ENCODE results near the gene PEX11G.
"Not testable (repeated sequence)": the region's sequence is repeated elsewhere in the genome, so short reads cannot be mapped to it uniquely, and the experiment has no call there.

The PEX11G gene

GRCh38 chr19:7461841-7462629 is 26.8 kb downstream of the PEX11G start:
- no peak for DNase-seq

DNA sequence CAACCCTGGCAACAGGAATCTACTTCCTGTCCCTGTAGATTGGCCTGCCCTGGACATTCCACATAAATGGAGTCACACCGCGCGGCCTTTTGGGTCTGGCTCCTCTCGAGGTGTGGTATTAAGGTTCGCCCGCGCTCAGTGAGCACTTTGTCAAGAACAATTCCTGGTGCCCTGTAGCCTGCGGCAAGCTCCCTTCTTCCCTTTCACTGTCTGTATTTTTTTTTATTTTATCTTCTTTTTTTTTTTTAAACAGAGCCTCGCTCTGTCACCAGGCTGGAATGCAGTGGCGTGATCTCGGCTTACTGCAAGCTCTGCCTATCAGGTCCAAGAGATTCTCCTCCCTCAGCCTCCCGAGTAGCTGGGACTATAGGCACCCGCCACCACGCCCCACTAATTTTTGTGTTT is 28.3 kb downstream of the PEX11G start:
- no peak for DNase-seq

DNA sequence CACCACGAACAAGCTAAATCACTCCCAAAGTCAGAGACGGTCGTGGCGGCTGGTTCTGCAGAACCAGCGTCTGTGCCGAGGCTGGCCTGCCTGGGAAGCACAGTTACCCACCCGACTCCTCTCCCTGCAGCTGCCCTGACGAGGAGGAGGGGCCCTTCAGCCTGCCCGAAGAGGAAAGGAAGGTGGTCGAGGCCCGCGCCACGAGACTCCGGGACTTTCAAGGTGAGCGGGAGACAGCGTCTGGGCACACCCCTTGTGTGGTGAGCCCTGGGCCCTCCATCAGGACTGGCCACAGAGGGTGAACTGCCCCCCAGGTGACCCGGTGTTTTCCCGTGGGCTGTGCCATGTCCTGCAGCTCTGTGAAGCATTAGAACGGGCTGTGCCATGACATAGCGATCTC is 29.1 kb downstream of the PEX11G start:
- DNase-seq, result no peak

DNA sequence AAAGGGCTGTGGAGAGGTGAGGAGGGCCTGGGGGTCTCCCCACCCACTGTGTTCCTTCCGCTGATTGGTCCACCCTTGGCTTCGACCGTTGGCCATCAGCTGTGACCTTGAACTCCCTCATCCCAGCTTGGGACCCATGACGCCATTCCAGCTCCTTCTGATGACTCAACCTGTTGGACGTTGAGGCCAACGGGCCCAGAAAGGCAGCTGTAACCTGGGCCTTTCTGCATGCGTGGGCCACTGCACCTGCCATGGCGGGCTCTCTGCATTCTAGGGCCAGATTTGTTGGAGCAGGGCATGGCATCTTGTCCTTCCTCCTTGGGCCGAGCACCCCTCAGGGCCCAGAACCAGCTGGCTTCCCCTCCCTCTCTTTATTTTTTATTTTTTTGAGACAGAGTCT is 30.2 kb downstream of the PEX11G start:
- DNase-seq, result no peak

DNA sequence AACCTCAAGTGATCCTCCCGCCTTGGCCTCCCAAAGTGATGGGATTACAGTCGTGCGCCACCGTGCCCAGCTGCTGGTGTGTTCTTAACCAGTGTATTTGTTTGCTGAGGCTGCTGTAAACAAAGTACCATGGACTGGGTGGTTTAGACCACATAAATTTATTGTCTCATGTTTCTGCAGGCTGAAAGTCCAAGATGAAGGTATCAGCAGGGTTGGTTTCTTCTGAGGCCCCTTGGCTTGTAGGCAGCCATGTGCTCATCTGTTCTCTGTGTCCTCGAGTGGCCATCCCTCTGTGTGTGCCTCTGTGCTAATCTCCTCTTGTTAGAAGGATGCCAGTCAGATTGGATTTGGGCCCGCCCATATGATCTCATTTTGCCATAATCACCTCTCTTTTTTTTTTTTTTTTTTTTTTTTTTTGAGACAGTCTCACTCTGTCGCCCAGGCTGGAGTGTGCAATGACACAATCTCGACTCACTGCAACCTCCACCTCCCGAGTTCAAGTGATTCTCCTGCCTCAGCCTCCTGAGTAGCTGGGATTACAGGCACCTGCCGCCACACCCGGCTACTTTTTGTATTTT is 31.8 kb downstream of the PEX11G start:
- no peak for DNase-seq

GRCh38 chr19:7455600-7456296 is 33.1 kb downstream of the PEX11G start:
- DNase-seq, result no peak

DNA sequence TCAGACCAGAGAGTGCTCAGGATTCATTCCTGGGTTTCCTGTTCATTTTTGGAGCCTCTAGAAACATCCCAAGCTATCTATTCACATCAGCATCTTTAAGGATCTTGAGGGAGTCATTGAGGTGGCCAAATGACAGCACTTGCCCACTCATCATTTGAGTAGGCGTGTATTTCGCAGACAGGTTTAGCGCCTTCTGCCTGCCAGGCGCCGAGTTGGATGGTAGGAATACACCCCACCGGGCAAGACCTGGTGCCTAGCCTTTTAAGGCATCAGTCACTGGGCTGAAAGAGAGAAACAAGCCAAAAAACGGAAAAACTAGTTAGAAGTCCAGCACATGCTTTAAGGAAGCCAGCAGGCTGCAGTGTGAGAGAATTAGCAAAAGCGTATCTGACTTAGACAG is 33.8 kb downstream of the PEX11G start:
- DNase-seq, result no peak

GRCh38 chr19:7450243-7451223 is 38.3 kb downstream of the PEX11G start:
- DNase-seq, result no peak

- DNase-seq, result not testable (repeated sequence)
Measured at GRCh38 chr19:7449391-7450070, 39.3 kb downstream of the PEX11G start.

- DNase-seq, result no peak
Measured at GRCh38 chr19:7447648-7448047, 41.2 kb downstream of the PEX11G start.

GRCh38 chr19:7445104-7445503 is 43.7 kb downstream of the PEX11G start:
- no peak for DNase-seq

DNA sequence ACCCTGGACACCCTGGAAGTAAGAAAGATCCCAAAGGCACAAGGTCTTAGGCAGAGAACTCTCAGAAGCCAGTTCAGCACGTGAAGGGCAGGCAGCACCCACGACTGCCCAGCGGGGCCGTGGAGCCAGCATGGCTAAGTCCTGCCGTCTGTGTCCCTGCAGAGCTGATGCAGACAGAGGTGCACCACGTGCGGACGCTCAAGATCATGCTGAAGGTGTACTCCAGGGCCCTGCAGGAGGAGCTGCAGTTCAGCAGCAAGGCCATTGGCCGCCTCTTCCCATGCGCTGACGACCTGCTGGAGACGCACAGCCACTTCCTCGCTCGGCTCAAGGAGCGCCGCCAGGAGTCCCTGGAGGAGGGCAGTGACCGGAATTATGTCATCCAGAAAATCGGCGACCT is 44.8 kb downstream of the PEX11G start:
- DNase-seq, result no peak

- no peak for DNase-seq
Measured at GRCh38 chr19:7442423-7442822, 46.4 kb downstream of the PEX11G start.

GRCh38 chr19:7441468-7442146 is 47.2 kb downstream of the PEX11G start:
- no peak for DNase-seq

- no peak for DNase-seq
Measured at GRCh38 chr19:7440188-7440975, 48.5 kb downstream of the PEX11G start.

- no peak for DNase-seq
Measured at GRCh38 chr19:7435586-7435985, 53.2 kb downstream of the PEX11G start.

- no peak for DNase-seq
Measured at GRCh38 chr19:7434391-7434790, 54.4 kb downstream of the PEX11G start.

DNA sequence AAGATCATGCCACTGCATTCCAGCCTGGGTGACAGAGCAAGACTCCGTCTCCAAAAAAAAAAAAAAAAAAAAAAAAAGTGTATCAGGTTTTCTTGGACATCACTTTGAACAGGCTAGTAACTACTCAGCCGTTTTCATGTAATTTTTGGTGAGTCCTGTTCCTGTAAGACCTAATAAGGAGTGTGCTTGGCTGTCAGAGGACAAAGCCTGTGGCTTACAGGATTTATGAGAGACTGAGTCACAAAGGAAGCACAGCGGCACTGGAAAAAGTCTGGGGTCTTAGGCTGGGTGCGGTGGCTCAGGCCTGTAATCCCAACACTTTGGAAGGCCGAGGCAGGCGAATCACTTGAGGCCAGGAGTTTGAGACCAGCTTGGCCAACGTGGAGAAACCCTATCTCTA is 55.4 kb downstream of the PEX11G start:
- not testable (repeated sequence) for DNase-seq

GRCh38 chr19:7429638-7430282 is 59.1 kb downstream of the PEX11G start:
- no peak for DNase-seq

DNA sequence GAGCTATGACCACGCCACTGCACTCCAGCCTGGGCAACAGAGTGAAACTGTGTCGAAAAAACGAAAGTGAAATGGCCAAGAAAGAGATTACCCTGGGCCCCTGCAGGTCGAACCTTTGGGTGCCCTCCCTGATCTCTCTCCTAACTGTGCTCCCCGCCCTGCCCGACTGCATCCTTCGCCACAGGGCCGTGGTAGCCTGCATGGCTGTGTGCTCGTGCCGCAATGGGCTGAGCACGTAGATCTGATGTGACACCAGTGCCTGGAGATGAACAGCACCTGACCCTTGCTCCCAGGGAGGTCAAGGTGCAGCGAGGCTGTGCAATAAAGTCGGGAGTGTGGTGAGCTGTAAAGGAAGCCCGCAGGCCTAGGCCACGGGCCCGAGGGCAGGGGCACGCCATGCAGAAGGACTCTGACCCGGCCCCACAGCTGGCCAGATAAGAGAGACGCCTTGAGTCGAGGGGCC is 60.2 kb downstream of the PEX11G start:
- DNase-seq, result no peak

Data from inflammatory macrophage treated with lipopolysaccharide for 4 hours (primary cell).